Measurements from ENCODE around the gene LSM14B.
"Not testable (repeated sequence)": the region's sequence is repeated elsewhere in the genome, so short reads cannot be mapped to it uniquely, and the experiment has no call there.

The LSM14B gene

DNA sequence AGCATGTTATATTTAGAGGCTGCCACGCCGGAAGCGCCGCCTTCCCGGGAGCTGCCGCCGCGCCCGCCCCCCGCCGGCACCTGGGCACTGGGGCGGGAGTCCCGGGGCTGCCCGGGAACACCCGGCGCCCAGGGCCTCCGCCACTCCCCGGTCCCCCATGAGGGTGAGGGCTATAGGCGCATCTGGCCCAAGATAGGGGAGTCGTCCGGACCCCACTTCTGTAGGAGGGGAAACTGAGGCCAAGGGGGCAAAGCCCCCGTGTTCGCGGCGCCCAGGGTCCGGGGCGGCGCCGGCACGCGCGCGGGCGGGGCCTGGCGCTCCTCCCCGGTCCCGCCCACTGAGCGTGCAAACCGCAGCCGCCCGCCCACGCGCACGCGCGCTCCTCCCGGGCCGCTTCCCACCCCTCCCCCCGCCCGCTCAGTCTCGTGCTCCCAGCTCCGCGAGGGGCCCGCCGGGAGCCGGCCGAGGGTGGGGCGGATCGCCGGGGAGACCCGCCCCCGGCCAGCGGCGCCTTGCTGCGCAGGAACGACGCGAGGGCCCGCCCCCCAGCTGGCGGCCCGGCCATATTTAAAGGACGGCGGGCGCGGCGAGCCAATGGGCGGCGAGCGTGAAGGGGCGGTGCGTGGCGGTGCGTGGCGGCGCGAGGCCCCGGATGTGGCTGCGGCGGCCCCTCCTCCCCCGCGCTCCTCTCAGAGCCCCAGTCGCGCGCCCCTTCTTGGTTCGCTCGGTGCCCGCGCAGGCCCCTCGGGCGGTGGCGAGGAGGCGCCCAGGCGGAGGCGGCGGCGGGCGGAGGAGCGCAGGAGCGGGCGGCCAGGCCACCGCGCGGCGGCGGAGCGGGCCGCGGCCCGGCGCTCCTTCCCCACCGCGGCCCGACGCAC is at the start of gene LSM14B:
LSM14B (plus strand) TSS at position 700 of the 878 bp plus-strand sequence. CDS start 192 bp downstream, outside the sequence.
- peak; percentile 98 for DNase-seq

DNA sequence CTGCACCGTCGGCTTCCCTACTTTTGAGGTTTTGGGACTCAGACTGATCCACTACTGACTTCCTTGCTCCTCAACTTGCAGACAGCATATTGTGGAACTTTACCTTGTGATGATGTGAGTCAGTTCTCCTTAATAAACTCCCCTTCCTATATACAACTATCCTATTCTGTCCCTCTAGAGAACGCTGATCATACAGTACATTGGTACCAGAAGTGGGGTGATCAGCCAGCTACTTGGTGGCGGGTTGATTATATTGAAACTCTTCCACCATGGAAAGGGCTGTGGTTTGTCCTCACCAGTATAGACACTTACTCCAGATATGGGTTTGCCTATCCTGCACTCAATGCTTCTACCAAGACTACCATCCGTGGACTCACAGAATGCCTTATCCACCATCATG is 49.0 kb upstream of the LSM14B start:
- no peak for DNase-seq

- DNase-seq = no peak
Measured at GRCh38 chr20:62079166-62079565, 43.1 kb upstream of the LSM14B start.

GRCh38 chr20:62080249-62080990 is 41.9 kb upstream of the LSM14B start:
- DNase-seq = peak; percentile 64

DNA sequence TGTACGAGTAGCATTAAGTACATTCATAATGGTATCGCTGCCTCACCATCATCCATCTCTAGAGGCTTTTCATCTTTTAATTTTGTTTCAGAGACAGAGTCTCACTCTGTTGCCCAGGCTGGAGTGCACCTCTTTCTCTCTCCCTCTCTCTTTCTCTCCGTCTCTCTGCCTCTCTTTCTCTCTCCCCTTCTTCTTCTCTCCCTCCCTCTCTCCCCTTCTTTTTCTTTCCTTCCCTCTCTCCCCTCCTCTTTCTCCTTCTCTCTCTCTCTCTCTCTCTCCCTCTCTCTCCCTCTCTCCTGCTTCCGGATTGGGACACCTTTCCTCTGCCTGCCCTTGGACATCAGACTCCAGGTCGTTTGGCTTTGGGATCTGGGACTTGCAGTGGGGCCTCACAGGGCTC is 39.0 kb upstream of the LSM14B start:
- DNase-seq = no peak

DNA sequence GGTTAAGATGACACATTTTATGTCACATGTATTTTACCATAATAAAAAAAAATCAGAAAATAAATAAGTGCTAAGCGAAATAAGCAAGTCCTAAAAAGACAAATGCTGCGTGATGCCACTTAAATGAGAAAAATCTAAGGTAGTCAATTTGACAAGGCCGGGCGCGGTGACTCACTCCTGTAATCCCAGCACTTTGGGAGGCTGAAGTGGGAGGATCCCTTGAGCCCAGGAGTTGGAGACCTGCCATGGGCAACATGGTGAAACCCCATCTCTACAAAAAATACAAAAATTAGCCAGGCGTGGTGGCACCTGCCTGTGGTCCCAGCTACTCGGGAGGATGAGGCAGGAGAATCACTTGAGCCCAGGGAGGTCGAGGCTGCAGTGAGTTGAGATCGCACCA is 38.1 kb upstream of the LSM14B start:
- not testable (repeated sequence) for DNase-seq

DNA sequence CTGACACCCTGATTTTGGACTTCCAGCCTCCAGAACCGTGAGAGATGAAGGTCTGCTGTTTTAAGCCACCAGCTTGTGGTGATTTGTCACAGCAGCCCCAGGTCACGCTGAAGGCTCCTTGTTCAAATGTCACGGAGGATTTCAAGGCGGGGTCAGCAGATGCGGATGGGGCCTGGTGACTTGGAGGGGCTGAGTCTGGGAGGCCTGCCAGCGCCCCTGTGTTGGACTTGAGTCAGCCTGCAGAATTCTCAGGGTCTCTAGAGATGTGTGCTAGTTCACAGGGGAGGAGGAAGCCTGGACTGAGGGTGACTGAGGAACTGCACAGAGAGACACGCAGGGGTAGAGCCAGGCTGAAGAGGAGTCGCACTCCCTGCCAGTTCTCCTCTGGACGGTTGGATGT is 37.1 kb upstream of the LSM14B start:
- DNase-seq = no peak

GRCh38 chr20:62087227-62087626 is 35.0 kb upstream of the LSM14B start:
- DNase-seq = no peak

- DNase-seq = no peak
Measured at GRCh38 chr20:62087632-62088031, 34.6 kb upstream of the LSM14B start.

GRCh38 chr20:62088258-62089127 is 33.8 kb upstream of the LSM14B start:
- no peak for DNase-seq

- DNase-seq = no peak
Measured at GRCh38 chr20:62089393-62089792, 32.9 kb upstream of the LSM14B start.

DNA sequence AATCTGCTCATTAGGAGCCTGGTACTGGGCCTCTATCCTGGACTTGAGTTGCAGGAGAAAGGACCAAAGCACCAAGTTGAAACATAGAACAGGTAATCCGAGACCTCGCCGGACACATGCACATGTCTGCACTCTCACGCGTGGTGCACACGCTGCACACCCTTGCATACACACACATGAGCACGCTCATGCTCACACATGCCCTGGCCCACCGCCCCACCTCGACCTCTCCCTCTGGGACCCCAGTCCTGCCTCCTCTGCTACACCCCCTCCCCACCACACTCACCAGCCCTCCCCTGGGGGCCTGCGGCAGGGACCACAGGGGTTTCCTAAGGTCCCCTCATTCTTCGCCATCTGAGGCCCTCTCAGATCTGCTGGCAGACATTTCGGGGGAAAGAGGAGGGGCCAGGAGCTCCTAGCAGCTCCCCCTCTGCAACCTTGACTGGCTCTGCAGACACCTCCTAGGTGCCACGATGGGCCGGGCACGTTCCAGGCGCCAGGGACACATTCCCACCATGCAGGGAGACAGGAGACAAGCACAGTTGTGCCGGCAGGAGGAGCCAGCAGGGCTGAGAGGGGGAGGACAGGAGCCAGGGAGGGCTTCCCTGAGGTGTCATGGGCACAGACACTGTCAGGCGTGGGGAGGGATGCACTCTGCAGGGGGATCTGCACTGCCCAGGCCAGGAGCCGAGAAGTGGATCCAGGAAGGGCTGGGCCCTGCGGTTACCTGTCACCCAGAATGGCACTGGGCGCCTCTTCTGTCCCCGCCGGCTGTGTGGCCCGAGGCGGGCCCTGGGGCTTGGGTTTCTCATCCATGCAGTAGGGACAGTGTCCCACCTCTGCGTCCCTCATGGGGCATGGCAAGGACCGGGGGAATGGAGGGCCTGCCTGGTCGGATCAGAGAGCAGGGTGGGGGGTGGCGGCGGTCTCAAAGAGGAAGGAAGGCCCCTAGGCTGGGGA is 25.6 kb upstream of the LSM14B start:
- DNase-seq = no peak

DNA sequence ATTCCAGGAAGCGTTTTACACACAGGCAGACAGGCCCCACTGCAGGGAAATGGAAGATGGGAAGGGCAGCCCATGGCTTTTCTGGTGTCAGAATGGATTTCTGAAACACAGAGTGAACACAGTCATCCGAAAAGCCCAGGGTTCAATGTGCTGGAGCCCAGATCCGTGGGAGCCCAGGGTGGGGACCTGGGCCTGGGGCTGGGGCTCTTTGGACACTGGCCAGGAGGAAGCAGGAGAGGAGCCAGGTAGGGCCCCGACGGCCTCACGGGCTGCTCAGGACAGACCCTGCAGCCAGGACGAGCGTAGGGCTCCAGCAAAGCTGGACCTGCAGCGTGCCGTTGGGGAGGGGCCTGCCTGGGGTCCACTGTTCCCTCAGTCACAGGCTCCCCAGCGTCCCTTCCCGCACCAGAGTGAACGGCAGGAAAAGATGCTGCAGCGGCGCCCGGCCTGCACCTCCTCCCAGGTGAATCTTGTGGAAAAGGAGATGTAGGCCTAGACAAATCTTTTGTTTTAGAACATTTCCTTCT is 24.3 kb upstream of the LSM14B start:
- no peak for DNase-seq

- no peak for DNase-seq
Measured at GRCh38 chr20:62101078-62101477, 21.2 kb upstream of the LSM14B start.

- no peak for DNase-seq
Measured at GRCh38 chr20:62103508-62104233, 18.6 kb upstream of the LSM14B start.

- no peak for DNase-seq
Measured at GRCh38 chr20:62104234-62104789, 18.0 kb upstream of the LSM14B start.

- no peak for DNase-seq
Measured at GRCh38 chr20:62104791-62105345, 17.4 kb upstream of the LSM14B start.

- DNase-seq = no peak
Measured at GRCh38 chr20:62105592-62105991, 16.7 kb upstream of the LSM14B start.

GRCh38 chr20:62111148-62111547 is 11.1 kb upstream of the LSM14B start:
- no peak for DNase-seq

- DNase-seq = no peak
Measured at GRCh38 chr20:62112368-62112767, 9.9 kb upstream of the LSM14B start.

All from NCI-H2171 (cell line).